OCI-LY7 (cell line): ENCODE data around the gene RBMS1. TPM values are rescaled to one million over a fixed set of nuclear protein-coding genes. Genes with fewer than 3 reads are reported as not detected.
A peak's percentile ranks its signal among the peaks of the same experiment; 100 is the strongest.

Experiments used
- BruUV-seq: library from RNA; stranded (reverse); fragments of 400-500 nt; replicated peaks from 2 replicates; lab custom pipeline; 2021; lab: Mats Ljungman, UMichigan
- CTCF ChIA-PET: fragments of 300-600 bp; sonication (Branson Sonifier 250); formaldehyde crosslinking; loops from one replicate; lab custom pipeline; 2022; ENCODE audit warnings: antibody characterized with exemption; ENCODE audit not compliant: unreplicated experiment; lab: Charles Lee
- POLR2A ChIA-PET: fragments of 300-600 bp; sonication (Branson Sonifier 250); formaldehyde crosslinking; loops from one replicate; lab custom pipeline; 2022; ENCODE audit warnings: antibody characterized with exemption; lab: Charles Lee
- DNase-seq: peaks from one replicate; pipeline ENCODE4 v3.0.0-alpha.2; 2015; ENCODE audit warnings: low spot score
- H2AFZ ChIP-seq: fragments of 200-600 bp; sonication (generic), shearing (Covaris generic); 2 replicates; pipeline ENCODE4 v1.6.1; 2014; ENCODE audit warnings: mild to moderate bottlenecking, antibody characterized with exemption, low read length, moderate library complexity
- H3K27ac ChIP-seq: fragments of 200-600 bp; sonication (generic); 2 replicates; pipeline ENCODE4 v1.5.1; 2014; ENCODE audit warnings: mixed run types, low read depth, mild to moderate bottlenecking, moderate library complexity, low read length, inconsistent platforms; ENCODE audit not compliant: poor library complexity, severe bottlenecking
- H3K36me3 ChIP-seq: fragments of 200-600 bp; sonication (generic); 2 replicates; pipeline ENCODE4 v1.6.1; 2014; ENCODE audit warnings: mild to moderate bottlenecking, antibody characterized with exemption, low read length, moderate library complexity, mixed read lengths; ENCODE audit not compliant: insufficient read depth
- H3K4me1 ChIP-seq: fragments of 200-600 bp; sonication (generic); 2 replicates; pipeline ENCODE4 v1.5.1; 2014; ENCODE audit warnings: mild to moderate bottlenecking, low read length; ENCODE audit not compliant: insufficient read depth, poor library complexity, severe bottlenecking
- H3K4me2 ChIP-seq: fragments of 200-600 bp; sonication (generic); 2 replicates; pipeline ENCODE4 v1.6.1; 2014; ENCODE audit warnings: mild to moderate bottlenecking, low read length
- H3K4me3 ChIP-seq: fragments of 200-600 bp; sonication (generic); 2 replicates; pipeline ENCODE4 v1.5.1; 2014; ENCODE audit warnings: mild to moderate bottlenecking, low read depth, low read length; ENCODE audit not compliant: poor library complexity, severe bottlenecking
- H3K79me2 ChIP-seq: fragments of 200-600 bp; sonication (generic); 2 replicates; pipeline ENCODE4 v1.6.1; 2016; ENCODE audit warnings: low read depth, mild to moderate bottlenecking, low read length, moderate library complexity, mixed read lengths; ENCODE audit not compliant: insufficient read depth
- H3K9me2 ChIP-seq: fragments of 200-600 bp; sonication (generic); 2 replicates; pipeline ENCODE4 v1.6.1; 2016; ENCODE audit warnings: mild to moderate bottlenecking, low read length, mixed read lengths; ENCODE audit not compliant: insufficient read depth
- H3K9me3 ChIP-seq: fragments of 200-600 bp; sonication (generic); 2 replicates; pipeline ENCODE4 v1.6.1; 2014; ENCODE audit warnings: mild to moderate bottlenecking, mixed run types, low read length, mixed read lengths
- H4K20me1 ChIP-seq: fragments of 200-600 bp; sonication (generic); 2 replicates; pipeline ENCODE4 v1.6.1; 2014; ENCODE audit warnings: mild to moderate bottlenecking, antibody characterized with exemption, low read length, moderate library complexity, mixed read lengths; ENCODE audit not compliant: insufficient read depth
- EZH2phosphoT487 ChIP-seq: fragments of 200-600 bp; sonication (generic); IDR thresholded peaks from 2 replicates; pipeline ENCODE4 v1.6.1; 2018; ENCODE audit warnings: low read depth, borderline replicate concordance, mild to moderate bottlenecking, mixed run types, antibody characterized with exemption, low read length, moderate library complexity, mixed read lengths
- intact Hi-C: fragments of 100-400 bp; cut with micrococcal nuclease; formaldehyde crosslinking; loops from one replicate; pipeline ENCODE4 v1.10.0; 2022; ENCODE audit not compliant: unreplicated experiment
- total RNA-seq, 2 experiments: library from RNA; depleted of rRNA in 1 of 2; stranded (reverse); fragments of >200 nt in 1 of 2; shearing (Covaris generic) in 1 of 2; gene quantifications; 2 replicates each; pipeline ENCODE4 v1.2.3, GENCODE V29; 2014 to 2022
- TF ChIP-seq, protein P1 (sequence below): fragments of 200-600 bp; sonication (generic); conservative IDR thresholded peaks from 2 replicates; pipeline ENCODE4 v1.5.1; 2014; ENCODE audit warnings: mild to moderate bottlenecking, antibody characterized with exemption, low read length, moderate library complexity, mixed read lengths

The RBMS1 gene
- total RNA-seq, 2 experiments from 2014 or later = 29.5 to 35.7 TPM

DNA sequence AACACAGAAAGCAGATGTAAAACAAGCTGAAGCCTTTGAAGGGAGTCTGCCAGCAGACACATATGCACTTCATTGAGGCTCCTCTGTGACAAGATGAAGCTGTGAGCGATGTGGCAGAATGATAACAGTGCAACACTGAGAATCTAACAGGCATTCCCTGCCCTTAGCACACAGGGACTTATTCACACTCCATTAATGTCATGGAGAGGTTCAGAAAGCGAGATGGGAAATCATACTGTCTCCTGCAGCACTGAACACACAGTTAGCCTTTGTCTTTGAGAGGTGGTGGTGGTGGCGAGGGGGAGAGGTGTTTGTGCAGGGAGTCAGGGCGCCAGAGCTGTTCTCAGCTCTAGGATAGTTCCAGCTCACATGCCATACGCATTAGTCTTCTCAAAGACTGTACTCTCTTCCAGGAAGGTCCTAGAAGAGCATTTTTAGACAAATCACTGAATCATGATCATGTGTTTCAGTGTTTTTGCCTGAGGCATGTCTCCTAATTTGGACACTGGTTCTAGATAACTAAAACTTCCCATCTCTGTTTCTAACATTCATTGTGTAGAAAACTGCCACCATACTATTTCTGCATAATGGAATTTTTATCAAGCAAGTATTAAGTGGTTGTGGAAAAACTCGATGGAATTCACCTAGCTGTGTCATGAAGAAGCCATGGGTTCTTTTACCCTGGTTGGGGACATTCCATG, 200.1 kb downstream of the RBMS1 start:
- Histone ChIP-seq H3K4me2 (no peak overlapping the region), H3K9me3 (no peaks in the 10 kb centered on the region), H3K36me3 (no peaks in the 10 kb centered on the region), H3K9me2 (no peaks in the 10 kb centered on the region), H3K79me2 (no peaks in the 10 kb centered on the region), H4K20me1 (no peaks in the 10 kb centered on the region), H3K4me1 (no peaks in the 10 kb centered on the region), H2AFZ (no peak overlapping the region), H3K4me3 (no peak overlapping the region), H3K27ac (no peak overlapping the region)
- ChIA-PET CTCF (no interaction called here), POLR2A (interaction anchor here (1.6 kb wide), 1 partner anchor 18 kb away, joined by 3 read pairs; no protein-coding TSS in a partner anchor)
- TF ChIP-seq EZH2phosphoT487 = no peak
- TF ChIP-seq, protein P1, sequence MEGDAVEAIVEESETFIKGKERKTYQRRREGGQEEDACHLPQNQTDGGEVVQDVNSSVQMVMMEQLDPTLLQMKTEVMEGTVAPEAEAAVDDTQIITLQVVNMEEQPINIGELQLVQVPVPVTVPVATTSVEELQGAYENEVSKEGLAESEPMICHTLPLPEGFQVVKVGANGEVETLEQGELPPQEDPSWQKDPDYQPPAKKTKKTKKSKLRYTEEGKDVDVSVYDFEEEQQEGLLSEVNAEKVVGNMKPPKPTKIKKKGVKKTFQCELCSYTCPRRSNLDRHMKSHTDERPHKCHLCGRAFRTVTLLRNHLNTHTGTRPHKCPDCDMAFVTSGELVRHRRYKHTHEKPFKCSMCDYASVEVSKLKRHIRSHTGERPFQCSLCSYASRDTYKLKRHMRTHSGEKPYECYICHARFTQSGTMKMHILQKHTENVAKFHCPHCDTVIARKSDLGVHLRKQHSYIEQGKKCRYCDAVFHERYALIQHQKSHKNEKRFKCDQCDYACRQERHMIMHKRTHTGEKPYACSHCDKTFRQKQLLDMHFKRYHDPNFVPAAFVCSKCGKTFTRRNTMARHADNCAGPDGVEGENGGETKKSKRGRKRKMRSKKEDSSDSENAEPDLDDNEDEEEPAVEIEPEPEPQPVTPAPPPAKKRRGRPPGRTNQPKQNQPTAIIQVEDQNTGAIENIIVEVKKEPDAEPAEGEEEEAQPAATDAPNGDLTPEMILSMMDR = no peak
- no TSS peak for BruUV-seq
- DNase-seq = no peak
- intact Hi-C loops = no loop called here

DNA sequence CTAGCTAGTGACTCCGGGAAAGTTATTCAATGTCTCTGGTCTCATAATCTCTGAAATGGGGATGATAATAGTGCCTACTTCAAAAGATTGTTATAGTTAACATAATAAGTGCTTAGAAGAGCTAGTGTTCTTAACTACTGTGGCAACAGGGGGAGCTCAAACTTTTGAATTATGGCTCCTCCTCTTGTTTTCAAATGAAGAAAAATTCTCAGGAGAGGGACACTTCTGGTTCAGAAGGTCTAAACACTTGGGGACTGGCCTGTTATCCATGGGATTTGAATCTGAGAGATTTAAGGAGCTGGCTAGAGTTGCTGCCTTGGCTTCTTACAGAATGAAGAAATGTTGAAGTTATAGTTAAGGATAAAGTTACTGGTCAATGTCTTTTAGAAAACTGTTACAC, 201.4 kb downstream of the RBMS1 start:
- Histone ChIP-seq H3K36me3 (no peaks in the 10 kb centered on the region), H3K27ac (no peak overlapping the region), H3K4me2 (no peak overlapping the region), H4K20me1 (no peaks in the 10 kb centered on the region), H3K9me2 (no peaks in the 10 kb centered on the region), H3K9me3 (no peaks in the 10 kb centered on the region), H3K79me2 (no peaks in the 10 kb centered on the region), H3K4me3 (no peak overlapping the region), H3K4me1 (no peaks in the 10 kb centered on the region), H2AFZ (no peak overlapping the region)
- ChIA-PET CTCF (no interaction called here), POLR2A (interaction anchor here (0.7 to 1.6 kb wide), 3 partner anchors 11 to 156 kb away, joined by 3 read pairs; no protein-coding TSS in a partner anchor)
- intact Hi-C loops = no loop called here
- TF ChIP-seq, protein P1 = peak; percentile 42; the same call in 1 of the 2 replicates
- no peak for TF ChIP-seq EZH2phosphoT487
- BruUV-seq = no TSS peak
- DNase-seq = no peak

DNA sequence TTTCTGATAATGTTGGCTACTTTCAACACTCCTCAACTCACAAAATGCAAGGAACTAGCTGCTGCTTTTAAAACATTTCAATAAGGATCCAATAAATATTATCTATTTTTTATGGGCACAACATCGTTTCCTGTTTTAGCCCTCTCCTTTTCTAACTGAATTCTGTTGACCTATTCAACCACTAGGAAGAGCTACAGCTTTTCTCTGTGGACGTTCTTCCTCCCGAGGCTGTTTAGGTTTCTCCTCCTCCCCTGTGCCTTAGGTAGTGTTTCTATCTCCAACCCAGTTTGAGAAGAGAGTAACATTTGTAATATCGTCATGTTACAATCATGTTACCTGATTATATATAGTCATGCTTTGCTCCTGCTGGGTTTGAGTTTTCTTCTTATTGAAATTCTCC, 202.2 kb downstream of the RBMS1 start:
- no peak overlapping the region for H3K4me3 ChIP-seq
- H3K9me2 ChIP-seq = no peaks in the 10 kb centered on the region
- no peak overlapping the region for H3K27ac ChIP-seq
- H4K20me1 ChIP-seq = no peaks in the 10 kb centered on the region
- H2AFZ ChIP-seq = no peak overlapping the region
- intact Hi-C loops = no loop called here
- H3K79me2 ChIP-seq = no peaks in the 10 kb centered on the region
- H3K36me3 ChIP-seq = 0 out of 2 replicates have a peak, but pooled peaks cover 2% of the 10 kb centered on the region
- DNase-seq = no peak
- POLR2A ChIA-PET = interaction anchor here (0.6 to 1.0 kb wide), 3 partner anchors 10 to 1837 kb away, joined by 3 to 4 read pairs (median 3); no protein-coding TSS in a partner anchor
- TF ChIP-seq, protein P1 = no peak
- no peak for TF ChIP-seq EZH2phosphoT487
- H3K9me3 ChIP-seq = no peaks in the 10 kb centered on the region
- BruUV-seq = no TSS peak
- CTCF ChIA-PET = no interaction called here
- no peak overlapping the region for H3K4me2 ChIP-seq
- no peaks in the 10 kb centered on the region for H3K4me1 ChIP-seq
